IPS-18c (cell line): ENCODE data around the gene SEMA5A.

Source experiments
- H3K4me3 ChIP-seq: 2 replicates; pipeline ENCODE4 v1.7.0; 2013; ENCODE audit warnings: low read depth, mild to moderate bottlenecking, low read length, moderate library complexity; ENCODE audit not compliant: insufficient read depth
- H3K9me3 ChIP-seq: one replicate; pipeline ENCODE4 v1.6.1; 2013; ENCODE audit warnings: mild to moderate bottlenecking, low read length, moderate library complexity; ENCODE audit not compliant: control insufficient read depth, insufficient read depth

The SEMA5A gene

DNA sequence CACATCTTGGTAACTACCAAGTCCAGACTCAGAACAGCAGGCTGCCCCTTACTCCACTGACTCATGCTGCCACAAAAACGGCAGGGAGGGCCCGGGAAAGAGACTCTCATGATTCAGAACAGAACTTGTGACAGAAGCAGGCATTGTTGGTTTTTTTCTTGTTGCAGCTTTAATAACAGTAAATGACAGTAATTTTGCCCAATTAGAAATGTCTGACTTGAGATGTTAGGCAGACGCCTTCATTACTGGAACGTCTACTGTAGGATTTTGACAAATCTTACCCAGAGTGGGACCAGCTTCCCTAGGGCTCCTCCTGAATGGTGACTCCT is 77.9 kb downstream of the SEMA5A start:
- Histone ChIP-seq H3K4me3 (no peak overlapping the region), H3K9me3 (peaks cover 2% of the 10 kb centered on the region)

DNA sequence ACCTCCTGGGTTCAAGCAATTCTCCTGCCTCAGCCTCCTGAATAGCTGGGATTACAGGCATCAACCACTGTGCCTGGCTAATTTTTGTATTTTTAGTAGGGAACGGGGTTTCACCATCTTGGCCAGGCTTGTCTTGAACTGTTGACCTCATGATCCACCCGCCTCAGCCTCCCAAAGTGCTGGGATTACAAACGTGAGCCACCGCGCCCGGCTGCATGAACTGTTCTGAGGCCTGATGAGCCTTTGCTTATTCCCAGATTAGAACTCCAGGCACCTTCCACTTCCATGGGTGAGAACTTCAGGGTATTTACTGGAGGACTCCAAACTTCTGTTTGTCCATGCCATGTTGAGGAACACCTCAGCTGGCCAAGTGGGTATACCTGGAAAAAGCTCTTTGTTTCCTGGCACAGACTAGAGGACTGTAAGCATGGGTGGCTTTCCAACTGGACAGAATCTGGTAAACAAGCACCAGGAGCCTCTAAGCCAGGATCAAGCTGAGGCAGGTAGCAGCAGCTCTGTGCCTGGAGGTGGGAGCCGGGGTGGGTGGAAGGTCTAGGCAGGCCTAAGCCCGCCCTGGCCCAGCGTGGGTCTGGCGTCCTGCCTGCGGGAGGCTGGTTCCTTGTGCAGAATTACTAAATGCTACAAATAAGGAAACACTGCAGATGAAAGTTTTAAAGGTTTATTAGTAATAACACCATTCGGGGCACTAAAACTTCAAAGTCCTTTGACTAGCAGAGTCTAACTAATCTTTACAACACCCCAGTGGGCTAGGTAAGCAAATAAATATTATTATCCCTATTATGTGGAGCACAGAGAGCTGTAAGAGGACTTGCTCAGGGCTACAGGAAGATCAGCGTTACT is 78.4 kb downstream of the SEMA5A start:
- Histone ChIP-seq H3K4me3 (no peak overlapping the region), H3K9me3 (peaks cover 2% of the 10 kb centered on the region)

- peaks cover 2% of the 10 kb centered on the region for H3K9me3 ChIP-seq
- H3K4me3 ChIP-seq, result no peak overlapping the region
Observed at GRCh38 chr5:9466697-9467096, 79.2 kb downstream of the SEMA5A start.

GRCh38 chr5:9464478-9464877 is 81.4 kb downstream of the SEMA5A start:
- H3K9me3 ChIP-seq, result peaks cover 2% of the 10 kb centered on the region
- H3K4me3 ChIP-seq, result no peak overlapping the region

GRCh38 chr5:9462109-9462508 is 83.8 kb downstream of the SEMA5A start:
- H3K9me3 ChIP-seq, result no peaks in the 10 kb centered on the region
- H3K4me3 ChIP-seq, result no peak overlapping the region

DNA sequence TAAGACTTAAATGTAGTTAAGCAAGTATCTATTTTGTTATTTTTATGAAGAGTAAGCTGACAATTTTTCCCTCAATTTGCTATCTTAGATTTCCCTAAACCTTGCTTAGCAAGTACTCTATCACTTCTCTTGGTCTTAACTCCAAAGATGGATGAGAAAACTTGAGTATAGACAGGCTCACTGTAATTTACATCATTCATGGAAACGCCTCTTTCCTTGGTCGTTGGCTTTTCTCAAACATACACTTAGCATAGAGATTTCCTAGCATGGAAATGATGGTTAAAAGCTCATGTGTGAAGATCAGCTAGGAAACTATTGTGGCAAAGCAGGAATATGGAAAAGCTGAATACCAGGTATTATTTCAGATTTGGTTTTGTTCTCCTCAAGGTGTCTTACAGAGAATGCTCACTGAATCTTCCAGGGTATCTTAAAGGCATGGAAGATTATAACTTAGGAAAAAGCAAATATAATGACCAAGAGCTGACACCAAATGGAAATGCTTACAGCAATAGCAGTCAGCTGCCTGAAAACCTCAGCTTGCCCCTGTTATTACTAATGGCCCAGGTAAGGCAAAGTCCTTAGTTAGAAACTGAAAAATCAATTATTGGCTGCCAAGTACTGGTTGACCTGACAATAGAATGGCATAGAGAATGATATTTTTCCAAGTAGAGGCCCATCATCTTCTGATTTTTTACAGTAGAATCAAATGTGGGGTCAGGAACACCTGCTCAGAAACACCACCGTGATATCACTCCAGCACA is 84.8 kb downstream of the SEMA5A start:
- H3K9me3 ChIP-seq, result no peaks in the 10 kb centered on the region
- H3K4me3 ChIP-seq, result no peak overlapping the region

DNA sequence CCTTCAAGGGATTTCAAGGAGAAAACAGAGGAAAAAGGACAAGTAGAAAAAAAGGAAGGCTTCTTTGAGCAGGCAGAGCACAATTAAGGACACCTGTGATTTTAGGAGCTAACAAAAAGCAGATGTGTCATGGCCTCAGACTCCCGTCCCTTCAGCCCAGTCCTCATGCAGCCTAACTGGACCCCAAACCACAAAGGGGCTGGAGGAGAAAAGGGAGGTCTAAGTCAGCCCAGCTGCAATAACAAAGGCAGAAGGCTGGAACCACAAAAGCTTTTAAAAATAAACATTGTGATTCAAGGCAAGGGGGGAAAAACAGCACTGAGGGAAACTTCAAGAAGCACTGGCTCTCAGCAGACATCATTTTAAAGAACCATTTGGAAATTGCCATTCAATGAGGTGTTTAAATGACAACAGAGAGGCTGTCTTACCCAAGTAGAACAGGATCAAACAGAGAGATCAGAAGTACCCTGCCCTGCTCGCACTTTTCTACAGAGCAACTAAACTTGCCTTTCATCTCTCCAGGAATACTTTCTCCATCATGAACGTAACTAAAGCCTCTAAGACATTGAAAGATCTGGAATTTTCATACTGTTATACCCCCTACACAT is 89.3 kb downstream of the SEMA5A start:
- no peak overlapping the region for H3K4me3 ChIP-seq
- H3K9me3 ChIP-seq, result no peaks in the 10 kb centered on the region

GRCh38 chr5:9455826-9456434 is 89.9 kb downstream of the SEMA5A start:
- Histone ChIP-seq H3K9me3 (no peaks in the 10 kb centered on the region), H3K4me3 (no peak overlapping the region)

DNA sequence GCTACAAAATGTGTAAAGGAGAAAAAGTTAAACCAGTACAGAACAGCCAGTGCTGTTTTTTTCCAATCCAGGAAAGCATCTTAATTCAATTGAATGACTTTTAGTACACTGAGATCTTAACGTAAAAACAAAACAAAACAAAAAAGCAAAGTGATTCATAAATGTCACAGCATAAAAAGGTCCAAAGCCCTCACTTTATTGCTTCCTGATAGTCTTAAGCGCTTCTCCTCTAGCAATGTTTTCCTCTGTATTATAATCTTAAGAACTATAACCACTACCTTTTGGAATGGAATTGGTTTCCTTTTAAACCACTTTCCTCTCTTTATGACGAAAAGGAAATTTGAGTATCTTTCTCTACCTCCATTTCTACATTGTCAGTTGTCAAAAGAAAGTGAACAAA is 91.4 kb downstream of the SEMA5A start:
- Histone ChIP-seq H3K4me3 (no peak overlapping the region), H3K9me3 (no peaks in the 10 kb centered on the region)

GRCh38 chr5:9454012-9454481 is 91.8 kb downstream of the SEMA5A start:
- H3K4me3 ChIP-seq, result no peak overlapping the region
- no peaks in the 10 kb centered on the region for H3K9me3 ChIP-seq

DNA sequence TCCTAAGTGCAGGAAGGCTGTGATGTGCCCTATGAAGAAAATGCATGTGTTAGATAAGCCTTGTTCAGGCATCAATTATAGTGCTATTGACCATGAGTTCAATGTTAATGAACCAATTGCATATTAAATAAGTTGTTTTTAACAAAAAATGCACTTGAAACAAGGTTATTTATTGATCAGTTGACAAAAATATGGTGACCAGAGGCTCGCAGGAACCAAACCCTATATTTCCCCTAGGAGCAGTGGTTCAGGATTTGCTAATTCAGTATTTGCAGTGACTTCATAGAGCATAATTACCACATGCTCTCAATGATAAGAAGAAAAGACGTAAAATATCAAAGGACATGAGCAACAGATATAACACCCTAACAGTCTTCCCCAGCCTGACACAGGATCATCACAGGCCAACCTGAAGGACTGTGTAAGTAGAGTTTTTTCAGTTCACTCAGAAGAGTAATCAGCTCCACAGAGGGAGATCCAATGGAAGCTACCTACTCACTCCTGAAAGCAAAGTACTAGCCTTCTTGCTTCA is 92.3 kb downstream of the SEMA5A start:
- Histone ChIP-seq H3K9me3 (no peaks in the 10 kb centered on the region), H3K4me3 (no peak overlapping the region)

DNA sequence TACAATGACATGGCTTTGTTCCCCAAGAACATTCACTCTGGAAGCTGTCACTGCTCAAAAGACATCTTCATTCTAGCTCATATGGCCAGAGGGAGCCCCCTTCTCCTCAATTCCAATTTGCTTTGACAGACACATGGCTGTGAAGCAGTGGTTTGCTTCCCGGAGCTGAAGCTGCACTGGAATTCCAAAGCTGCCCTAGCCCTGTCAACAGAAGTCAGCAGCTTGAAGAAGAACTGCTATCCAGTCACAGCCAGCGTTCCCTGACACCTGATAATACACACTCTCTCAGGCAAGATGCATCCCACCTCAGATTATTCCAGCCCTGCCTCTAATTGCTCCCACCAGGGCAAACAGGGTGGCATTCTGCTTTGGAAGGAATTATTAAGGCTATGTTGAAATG is 93.7 kb downstream of the SEMA5A start:
- no peak overlapping the region for H3K4me3 ChIP-seq
- no peaks in the 10 kb centered on the region for H3K9me3 ChIP-seq

DNA sequence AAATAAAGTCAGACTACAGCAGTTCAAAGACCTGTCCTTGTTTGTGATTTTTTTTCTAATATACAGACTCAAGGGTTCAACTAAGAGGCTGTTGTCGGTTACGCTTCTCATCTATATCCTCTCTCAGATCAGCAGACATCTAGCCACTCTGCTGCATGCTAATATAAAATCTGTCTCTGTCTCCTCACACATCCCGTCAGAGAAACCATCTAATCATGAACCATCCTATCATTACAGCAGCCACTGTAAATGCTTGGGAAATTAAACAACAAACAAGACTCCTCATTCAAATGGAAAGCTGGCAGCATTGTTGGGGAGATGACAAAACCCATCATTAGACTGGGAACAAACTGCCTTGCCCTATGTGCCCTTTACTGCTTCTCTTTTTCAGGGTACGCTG is 94.8 kb downstream of the SEMA5A start:
- no peak overlapping the region for H3K4me3 ChIP-seq
- H3K9me3 ChIP-seq, result no peaks in the 10 kb centered on the region

DNA sequence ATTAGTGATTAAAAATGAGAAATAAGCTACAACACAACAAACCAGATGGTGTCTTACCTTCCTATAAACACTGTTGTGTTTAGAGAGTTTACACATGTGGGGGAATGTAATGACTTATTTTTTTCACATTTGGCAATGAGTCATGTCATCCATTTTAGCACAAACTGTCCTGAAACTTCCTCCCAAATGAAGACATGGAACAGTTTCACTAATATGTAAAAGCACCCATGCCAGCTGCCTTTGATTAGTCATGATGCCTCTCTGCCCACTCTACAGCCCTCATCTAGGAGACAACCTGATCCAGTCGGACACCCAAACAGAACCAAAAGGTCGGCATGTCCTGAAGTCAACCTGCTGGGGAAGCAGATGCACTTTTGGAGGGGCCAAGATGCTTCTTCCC is 98.2 kb downstream of the SEMA5A start:
- H3K4me3 ChIP-seq, result no peak overlapping the region

GRCh38 chr5:9445826-9446388 is 100.0 kb downstream of the SEMA5A start:
- no peak overlapping the region for H3K4me3 ChIP-seq
- H3K9me3 ChIP-seq, result no peaks in the 10 kb centered on the region

More for the DNA sequence above, 98.2 kb downstream of the SEMA5A start:
- H3K9me3 ChIP-seq, result no peaks in the 10 kb centered on the region

- Histone ChIP-seq H3K4me3 (no peak overlapping the region), H3K9me3 (no peaks in the 10 kb centered on the region)
Observed at GRCh38 chr5:9444346-9444745, 101.5 kb downstream of the SEMA5A start.

DNA sequence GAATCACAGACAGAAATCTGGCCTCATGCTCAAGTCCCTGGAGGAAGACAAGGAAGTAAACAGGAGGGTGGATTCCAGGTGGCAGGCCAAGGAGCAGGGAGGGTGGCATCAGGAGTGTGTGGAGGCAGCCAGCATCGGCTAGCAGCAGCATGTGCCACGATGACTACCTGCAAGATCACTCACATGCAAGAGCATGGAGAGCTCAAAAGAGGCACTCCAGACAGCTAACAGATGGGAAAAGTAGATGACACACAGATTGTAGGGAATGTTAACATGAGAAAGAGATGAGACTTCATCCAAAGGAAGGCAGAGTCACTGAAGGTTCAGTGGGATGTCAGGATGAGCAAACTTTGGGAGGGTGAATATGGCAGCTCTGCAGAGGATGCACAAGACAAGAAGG is 104.3 kb downstream of the SEMA5A start:
- no peak overlapping the region for H3K4me3 ChIP-seq

More for the DNA sequence above, 104.3 kb downstream of the SEMA5A start:
- H3K9me3 ChIP-seq, result no peaks in the 10 kb centered on the region
